ENCODE data around the gene KCNIP3.
"Not testable (repeated sequence)": the region's sequence is repeated elsewhere in the genome, so short reads cannot be mapped to it uniquely, and the experiment has no call there.

- not testable (repeated sequence) for TF ChIP-seq CTCF (IDR thresholded peaks at IDR 0.05); ZBTB33 (IDR thresholded peaks at IDR 0.05; ENCODE audit: borderline replicate concordance, low read depth); MAX (IDR thresholded peaks at IDR 0.05; ENCODE audit: low read depth); RCOR1 (IDR thresholded peaks at IDR 0.05; ENCODE audit: low read length); POLR2AphosphoS5 (IDR thresholded peaks at IDR 0.05; ENCODE audit: low read depth, low read length); EZH2phosphoT487 (IDR thresholded peaks at IDR 0.05; ENCODE audit: borderline replicate concordance, low read depth); SMC3 (IDR thresholded peaks at IDR 0.05; ENCODE audit: low read depth, low read length); CHD2 (IDR thresholded peaks at IDR 0.05; ENCODE audit: low read length, partially characterized antibody)
These were observed 58.3 kb downstream of the KCNIP3 start for GRCh38 chr2:95355486-95355885.
